Brain microvascular endothelial cell (primary cell): ENCODE data around the gene KIAA0232.

Source experiments
- DNase-seq: peaks from one replicate; pipeline ENCODE4 v3.0.0-alpha.2; 2020
- H3K27ac ChIP-seq: fragments of 250-450 bp; sonication (Bioruptor Pico); 2 replicates; pipeline ENCODE4 v1.5.1; 2020; ENCODE audit warnings: mild to moderate bottlenecking, moderate library complexity
- H3K27me3 ChIP-seq: fragments of 250-450 bp; sonication (Bioruptor Pico); replicated peaks from 2 replicates; pipeline ENCODE4 v1.5.1; 2020; ENCODE audit warnings: mild to moderate bottlenecking
- H3K36me3 ChIP-seq: fragments of 250-450 bp; sonication (Bioruptor Pico); replicated peaks from 2 replicates; pipeline ENCODE4 v1.5.1; 2020; ENCODE audit warnings: mild to moderate bottlenecking
- H3K4me3 ChIP-seq: 2 replicates; pipeline ENCODE4 v1.5.1; 2011; ENCODE audit warnings: low read depth, mild to moderate bottlenecking, control low read depth, low read length, moderate library complexity
- CTCF ChIP-seq: IDR thresholded peaks from 2 replicates; pipeline ENCODE4 v1.5.1; 2011; ENCODE audit warnings: low read depth, mild to moderate bottlenecking, moderate library complexity, low read length, control low read depth, inconsistent platforms; ENCODE audit errors: missing control alignments
- in situ Hi-C: cut with HindIII; loops from 2 replicates; pipeline ENCODE4 v1.10.0; 2017; ENCODE audit warnings: low sequenced_read_pairs, low pct_ligation_motif_present

The KIAA0232 gene

GRCh38 chr4:6803246-6803645, 20.7 kb downstream of the KIAA0232 start:
- H3K36me3 ChIP-seq = no peaks in the 10 kb centered on the region
- DNase-seq = no peak
- in situ Hi-C loops = no loop called here
- H3K4me3 ChIP-seq = no peak overlapping the region
- no peak for TF ChIP-seq CTCF
- H3K27ac ChIP-seq = no peak overlapping the region
- H3K27me3 ChIP-seq = no peaks in the 10 kb centered on the region

- no peaks in the 10 kb centered on the region for H3K36me3 ChIP-seq
- DNase-seq = no peak
- no peak overlapping the region for H3K4me3 ChIP-seq
- in situ Hi-C loops = no loop called here
- no peaks in the 10 kb centered on the region for H3K27me3 ChIP-seq
- TF ChIP-seq CTCF = no peak
- H3K27ac ChIP-seq = no peak overlapping the region
Observed at GRCh38 chr4:6804082-6804752, 21.7 kb downstream of the KIAA0232 start.

- TF ChIP-seq CTCF = no peak
- in situ Hi-C loops = no loop called here
- no peaks in the 10 kb centered on the region for H3K27me3 ChIP-seq
- DNase-seq = no peak
- H3K4me3 ChIP-seq = no peak overlapping the region
- H3K27ac ChIP-seq = peak overlapping the region; percentile 77
- no peaks in the 10 kb centered on the region for H3K36me3 ChIP-seq
Observed at GRCh38 chr4:6806924-6807626, 24.5 kb downstream of the KIAA0232 start.

GRCh38 chr4:6808259-6808658, 25.7 kb downstream of the KIAA0232 start:
- Histone ChIP-seq H3K27me3 (no peaks in the 10 kb centered on the region), H3K36me3 (no peaks in the 10 kb centered on the region), H3K27ac (no peak overlapping the region), H3K4me3 (no peak overlapping the region)
- TF ChIP-seq CTCF = no peak
- in situ Hi-C loops = no loop called here
- DNase-seq = no peak

- no peak for TF ChIP-seq CTCF
- no peaks in the 10 kb centered on the region for H3K36me3 ChIP-seq
- no peak overlapping the region for H3K27ac ChIP-seq
- no peak overlapping the region for H3K4me3 ChIP-seq
- no peak for DNase-seq
- in situ Hi-C loops = no loop called here
- no peaks in the 10 kb centered on the region for H3K27me3 ChIP-seq
Observed at GRCh38 chr4:6811165-6811564, 28.6 kb downstream of the KIAA0232 start.
